PC-3 (cell line): ENCODE results near the gene ATG7.

Experiments used
- EZH2 ChIP-seq: fragments of 300-600 bp; sonication (generic); IDR thresholded peaks from one replicate; pipeline ENCODE4 v1.6.1; 2017; ENCODE audit warnings: antibody characterized with exemption, mild to moderate bottlenecking, low read length; ENCODE audit not compliant: unreplicated experiment
- EZH2phosphoT487 ChIP-seq: fragments of 300-600 bp; sonication (generic); IDR thresholded peaks from 2 replicates; pipeline ENCODE4 v1.6.1; 2018; ENCODE audit warnings: mild to moderate bottlenecking, antibody characterized with exemption, low read length, borderline replicate concordance
- TF ChIP-seq, protein P1 (sequence below): fragments of 300-600 bp; sonication (generic); conservative IDR thresholded peaks from 2 replicates; pipeline ENCODE4 v1.5.1; 2017; ENCODE audit warnings: antibody characterized with exemption, low read depth, mild to moderate bottlenecking, low read length

DNA sequence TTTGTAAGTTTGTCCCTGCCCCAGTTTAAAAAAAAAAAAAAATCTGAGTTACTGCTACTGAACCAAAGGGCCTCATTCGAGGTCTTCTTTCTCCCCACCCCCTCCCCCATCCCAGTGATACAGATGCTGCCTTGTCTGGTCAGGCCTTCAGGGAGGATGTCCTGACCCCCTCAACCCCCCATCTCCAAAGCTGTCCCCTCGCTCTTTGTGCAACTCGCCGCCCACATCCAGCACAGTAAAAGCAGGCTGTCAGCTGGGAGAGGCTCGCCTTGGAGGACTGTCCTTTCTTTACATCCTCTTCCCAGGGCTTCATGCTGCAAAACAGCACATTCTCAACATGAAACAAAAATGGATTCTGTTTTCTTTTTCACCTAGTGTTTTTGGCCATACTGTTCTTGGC is 238.2 kb downstream of the ATG7 start:
- TF ChIP-seq, protein P1, sequence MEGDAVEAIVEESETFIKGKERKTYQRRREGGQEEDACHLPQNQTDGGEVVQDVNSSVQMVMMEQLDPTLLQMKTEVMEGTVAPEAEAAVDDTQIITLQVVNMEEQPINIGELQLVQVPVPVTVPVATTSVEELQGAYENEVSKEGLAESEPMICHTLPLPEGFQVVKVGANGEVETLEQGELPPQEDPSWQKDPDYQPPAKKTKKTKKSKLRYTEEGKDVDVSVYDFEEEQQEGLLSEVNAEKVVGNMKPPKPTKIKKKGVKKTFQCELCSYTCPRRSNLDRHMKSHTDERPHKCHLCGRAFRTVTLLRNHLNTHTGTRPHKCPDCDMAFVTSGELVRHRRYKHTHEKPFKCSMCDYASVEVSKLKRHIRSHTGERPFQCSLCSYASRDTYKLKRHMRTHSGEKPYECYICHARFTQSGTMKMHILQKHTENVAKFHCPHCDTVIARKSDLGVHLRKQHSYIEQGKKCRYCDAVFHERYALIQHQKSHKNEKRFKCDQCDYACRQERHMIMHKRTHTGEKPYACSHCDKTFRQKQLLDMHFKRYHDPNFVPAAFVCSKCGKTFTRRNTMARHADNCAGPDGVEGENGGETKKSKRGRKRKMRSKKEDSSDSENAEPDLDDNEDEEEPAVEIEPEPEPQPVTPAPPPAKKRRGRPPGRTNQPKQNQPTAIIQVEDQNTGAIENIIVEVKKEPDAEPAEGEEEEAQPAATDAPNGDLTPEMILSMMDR = no peak
- TF ChIP-seq EZH2phosphoT487 (no peak), EZH2 (no peak)
